Testis (tissue), 3 donors: ENCODE results near the gene SEMA5A. TPM values are rescaled to one million over a fixed set of nuclear protein-coding genes. Genes with fewer than 3 reads are reported as not detected.

Experiments
- DNase-seq: peaks from one replicate; pipeline ENCODE4 v3.0.0-alpha.2; 2019
- H3K27ac ChIP-seq, 2 donors: fragments of 200-600 bp; sonication (generic); one replicate each; pipeline ENCODE4 v1.5.1; 2019
- H3K27me3 ChIP-seq: fragments of 200-600 bp; sonication (generic); one replicate; pipeline ENCODE4 v1.5.1; 2019
- H3K36me3 ChIP-seq: fragments of 200-600 bp; sonication (generic); one replicate; pipeline ENCODE4 v1.5.1; 2017; ENCODE audit warnings: low read depth; ENCODE audit errors: missing control alignments
- H3K4me1 ChIP-seq: fragments of 200-600 bp; sonication (generic); one replicate; pipeline ENCODE4 v1.5.1; 2019
- H3K4me3 ChIP-seq, 2 donors: fragments of 200-600 bp; sonication (generic); one replicate each; pipeline ENCODE4 v1.5.1; 2017 to 2019
- H3K9me3 ChIP-seq: fragments of 200-600 bp; sonication (generic); one replicate; pipeline ENCODE4 v1.5.1; 2017
- POLR2A ChIP-seq: fragments of 450-650 bp; IDR thresholded peaks from one replicate; pipeline ENCODE4 v1.6.1; 2017; ENCODE audit warnings: antibody characterized with exemption, mild to moderate bottlenecking, moderate library complexity
- WGBS, 2 donors: methylation state at CpG; one replicate each; pipeline ENCODE4 v1.1.5; 2018; 5-methylcytosine and 5-hydroxymethylcytosine counted together
- intact Hi-C: fragments of 100-400 bp; cut with DNase I; formaldehyde crosslinking; loops from one replicate; pipeline ENCODE4 v1.15.1; 2023; ENCODE audit warnings: low total_unique reads
- polyA plus RNA-seq: library from polyadenylated mRNA; stranded (reverse); fragments of 350-450 nt; fragmentation: Illumina TruSeq; extraction: RNeasy Lipid Tissue Mini Kit (QIAGEN cat#74804); gene quantifications from one replicate; pipeline ENCODE4 v1.2.3, GENCODE V29; 2014; ENCODE audit warnings: low read depth, low replicate concordance; ENCODE audit not compliant: insufficient read depth
- total RNA-seq, 2 donors: library from RNA; depleted of rRNA; stranded (reverse); fragments of >200 nt; gene quantifications; one replicate each; pipeline ENCODE4 v1.2.3, GENCODE V29; 2016
- TF ChIP-seq, protein P1 (sequence below), 3 experiments: fragments of 450-650 bp in 2 of 3; fragments of 200-600 bp in 1 of 3; sonication (generic) in 1 of 3; IDR thresholded peaks; one replicate each; pipeline ENCODE4 v1.5.1; 2016 to 2019; ENCODE audit warnings: antibody characterized with exemption in 3 of 3, mild to moderate bottlenecking in 2 of 3, moderate library complexity in 1 of 3

SEMA5A gene
- total and polyA plus RNA-seq, 3 donors from 2014 or later: 3.4 to 12.8 (median 5.4) TPM

DNA sequence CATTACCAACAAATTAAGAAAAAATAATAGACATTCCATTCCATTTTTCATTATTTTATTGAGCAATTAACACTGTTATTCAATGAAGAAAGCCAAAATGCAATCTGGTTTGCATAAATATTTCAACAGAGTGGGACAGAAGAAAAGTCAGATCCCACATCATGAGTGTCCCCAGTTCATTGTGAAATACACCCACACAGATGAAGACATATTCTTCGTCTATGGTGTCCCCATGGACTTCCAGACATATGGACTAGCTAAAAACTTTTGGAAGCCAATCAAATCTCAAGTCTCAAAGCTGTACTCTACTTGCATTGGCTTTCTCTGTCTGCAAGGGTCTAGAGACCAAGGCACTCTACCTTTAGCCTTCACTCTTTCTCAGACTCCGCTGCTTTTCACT is 194.3 kb downstream of the SEMA5A start:
- Histone ChIP-seq H3K27me3 (no peaks in the 10 kb centered on the region), H3K4me1 (no peaks in the 10 kb centered on the region), H3K36me3 (no peaks in the 10 kb centered on the region), H3K27ac (no peak overlapping the region), H3K9me3 (no peaks in the 10 kb centered on the region), H3K4me3 (no peak overlapping the region)
- TF ChIP-seq POLR2A: no peak
- TF ChIP-seq, protein P1, sequence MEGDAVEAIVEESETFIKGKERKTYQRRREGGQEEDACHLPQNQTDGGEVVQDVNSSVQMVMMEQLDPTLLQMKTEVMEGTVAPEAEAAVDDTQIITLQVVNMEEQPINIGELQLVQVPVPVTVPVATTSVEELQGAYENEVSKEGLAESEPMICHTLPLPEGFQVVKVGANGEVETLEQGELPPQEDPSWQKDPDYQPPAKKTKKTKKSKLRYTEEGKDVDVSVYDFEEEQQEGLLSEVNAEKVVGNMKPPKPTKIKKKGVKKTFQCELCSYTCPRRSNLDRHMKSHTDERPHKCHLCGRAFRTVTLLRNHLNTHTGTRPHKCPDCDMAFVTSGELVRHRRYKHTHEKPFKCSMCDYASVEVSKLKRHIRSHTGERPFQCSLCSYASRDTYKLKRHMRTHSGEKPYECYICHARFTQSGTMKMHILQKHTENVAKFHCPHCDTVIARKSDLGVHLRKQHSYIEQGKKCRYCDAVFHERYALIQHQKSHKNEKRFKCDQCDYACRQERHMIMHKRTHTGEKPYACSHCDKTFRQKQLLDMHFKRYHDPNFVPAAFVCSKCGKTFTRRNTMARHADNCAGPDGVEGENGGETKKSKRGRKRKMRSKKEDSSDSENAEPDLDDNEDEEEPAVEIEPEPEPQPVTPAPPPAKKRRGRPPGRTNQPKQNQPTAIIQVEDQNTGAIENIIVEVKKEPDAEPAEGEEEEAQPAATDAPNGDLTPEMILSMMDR (IDR thresholded peaks at IDR 0.05): no peak
- intact Hi-C loops: no loop called here
- no peak for DNase-seq
- 83 to 87% methylated on average over 2 of the region's 2 CpGs for WGBS, 2 donors

DNA sequence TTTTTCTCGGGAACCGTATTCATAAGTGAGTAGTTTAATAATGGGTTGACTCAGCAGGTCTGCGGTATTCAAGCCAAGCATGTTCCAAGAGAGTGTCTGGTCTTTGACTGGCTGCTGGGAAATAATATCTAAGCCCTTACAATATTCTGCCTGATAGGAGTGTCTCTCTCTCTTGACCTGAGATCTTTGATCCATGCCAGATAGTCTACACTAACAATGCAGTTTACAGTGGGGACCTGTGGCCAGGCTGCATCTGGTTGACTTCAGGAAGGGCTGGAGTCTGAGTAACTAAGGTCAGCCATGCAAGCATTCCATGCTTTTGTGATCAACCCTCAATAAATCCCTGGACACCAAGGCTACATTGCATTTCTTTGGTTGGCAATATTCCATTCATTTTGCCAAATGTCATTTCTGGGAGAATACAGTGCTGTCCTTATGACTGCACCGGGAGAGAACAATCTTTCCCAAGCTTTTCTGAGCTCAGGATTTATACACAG is 195.5 kb downstream of the SEMA5A start:
- H3K9me3 ChIP-seq: no peaks in the 10 kb centered on the region
- whole genome bisulfite sequencing, 2 donors: 58 to 69% methylated on average over 4 of the region's 4 CpGs
- no peaks in the 10 kb centered on the region for H3K27me3 ChIP-seq
- no peak overlapping the region for H3K4me3 ChIP-seq
- H3K27ac ChIP-seq: no peak overlapping the region
- no peaks in the 10 kb centered on the region for H3K36me3 ChIP-seq
- no peak for DNase-seq
- no peaks in the 10 kb centered on the region for H3K4me1 ChIP-seq
- intact Hi-C loops: no loop called here
- TF ChIP-seq, protein P1 (IDR thresholded peaks at IDR 0.05): no peak
- TF ChIP-seq POLR2A: no peak

DNA sequence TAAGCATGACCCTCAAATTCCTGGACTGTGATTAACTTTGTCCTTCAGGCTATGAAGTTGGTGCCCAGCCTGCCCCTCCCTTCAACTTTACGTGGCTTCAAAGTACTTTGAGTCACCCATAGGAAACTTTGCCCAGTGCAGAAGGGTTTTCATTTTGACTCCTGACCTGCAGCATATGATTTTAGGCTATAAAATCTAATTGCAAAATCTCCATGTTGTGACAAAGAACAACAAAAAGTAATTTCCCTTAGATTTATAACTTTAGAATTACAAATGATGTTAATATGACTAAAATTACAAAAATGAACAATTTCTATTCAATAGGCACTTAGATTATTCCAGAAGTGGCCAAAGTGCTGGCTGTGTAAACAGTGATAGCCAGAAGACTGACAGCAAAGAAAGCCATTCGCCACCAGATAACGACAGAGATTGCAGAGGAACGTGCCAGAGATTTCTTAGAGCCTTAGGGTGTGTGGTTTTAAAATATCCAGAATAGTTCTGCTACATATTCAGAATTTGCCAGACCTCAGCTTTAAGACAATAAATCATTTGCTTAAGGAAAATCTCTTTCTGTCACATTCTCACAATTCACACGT is 197.4 kb downstream of the SEMA5A start:
- no peak for DNase-seq
- H3K27me3 ChIP-seq: no peaks in the 10 kb centered on the region
- no peaks in the 10 kb centered on the region for H3K36me3 ChIP-seq
- no peaks in the 10 kb centered on the region for H3K4me1 ChIP-seq
- TF ChIP-seq, protein P1 (IDR thresholded peaks at IDR 0.05): no peak
- TF ChIP-seq POLR2A: no peak
- no peaks in the 10 kb centered on the region for H3K9me3 ChIP-seq
- WGBS, 2 donors: 55 to 57% methylated on average over 5 of the region's 5 CpGs
- intact Hi-C loops: no loop called here
- H3K4me3 ChIP-seq: no peak overlapping the region
- H3K27ac ChIP-seq: no peak overlapping the region

DNA sequence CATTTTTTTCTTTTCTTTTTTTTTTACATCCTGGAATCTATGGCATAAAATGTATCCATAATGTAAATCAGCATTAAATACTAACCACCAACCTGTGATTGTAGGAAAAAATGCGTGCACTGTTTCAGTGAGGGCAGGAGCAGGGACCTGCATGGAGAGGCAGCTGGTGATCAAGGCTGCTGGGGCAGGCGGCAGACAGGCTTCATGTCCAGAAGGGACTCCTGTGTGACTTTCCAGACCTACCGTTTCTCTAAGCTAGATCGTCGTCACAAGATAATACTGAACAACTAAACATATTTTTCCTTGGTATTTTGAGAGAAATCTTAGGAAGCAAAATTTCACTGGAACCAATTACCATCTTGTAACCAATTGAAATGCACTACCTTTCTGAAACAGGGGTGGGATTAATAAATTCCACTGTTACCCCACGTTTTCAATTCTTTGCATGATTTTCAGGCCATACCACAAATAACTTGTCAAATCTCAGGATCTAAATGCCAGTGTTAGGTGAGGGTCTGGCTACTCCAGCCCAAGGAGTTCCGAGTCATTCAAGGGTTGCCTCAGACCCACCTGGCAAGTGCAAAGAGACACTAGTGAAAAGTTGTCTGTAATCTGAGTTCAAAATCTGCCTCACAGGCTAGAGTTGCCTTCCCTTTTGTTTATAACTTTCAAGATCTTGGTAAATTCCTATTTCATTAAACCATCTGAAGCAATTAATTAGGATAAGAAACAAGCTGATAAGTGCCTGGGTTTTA is 198.2 kb downstream of the SEMA5A start:
- Histone ChIP-seq H3K4me3 (no peak overlapping the region), H3K4me1 (no peaks in the 10 kb centered on the region), H3K9me3 (no peaks in the 10 kb centered on the region), H3K36me3 (no peaks in the 10 kb centered on the region), H3K27ac (no peak overlapping the region), H3K27me3 (no peaks in the 10 kb centered on the region)
- DNase-seq: no peak
- 76 to 86% methylated on average over 7 of the region's 7 CpGs for WGBS, 2 donors
- intact Hi-C loops: no loop called here
- TF ChIP-seq POLR2A: no peak
- TF ChIP-seq, protein P1 (IDR thresholded peaks at IDR 0.05): no peak
